Vagina (tissue), 2 donors: ENCODE data around the gene SERP2.

Experiments used
- CTCF ChIP-seq, 3 experiments: fragments of 450-650 bp in 2 of 3; fragments of 200-600 bp in 1 of 3; sonication (generic) in 1 of 3; IDR thresholded peaks; one replicate each; pipeline ENCODE4 v1.5.1; 2017 to 2019; ENCODE audit warnings: antibody characterized with exemption in 3 of 3, mild to moderate bottlenecking in 2 of 3, moderate library complexity in 2 of 3
- POLR2AphosphoS5 ChIP-seq, 2 donors: sonication (generic); formaldehyde crosslinking; IDR thresholded peaks; one replicate each; pipeline ENCODE4 v1.9.0; 2017; ENCODE audit warnings: antibody characterized with exemption in 2 of 2, mild to moderate bottlenecking in 2 of 2, low read depth in 1 of 2; ENCODE audit not compliant: insufficient read depth in 1 of 2

DNA sequence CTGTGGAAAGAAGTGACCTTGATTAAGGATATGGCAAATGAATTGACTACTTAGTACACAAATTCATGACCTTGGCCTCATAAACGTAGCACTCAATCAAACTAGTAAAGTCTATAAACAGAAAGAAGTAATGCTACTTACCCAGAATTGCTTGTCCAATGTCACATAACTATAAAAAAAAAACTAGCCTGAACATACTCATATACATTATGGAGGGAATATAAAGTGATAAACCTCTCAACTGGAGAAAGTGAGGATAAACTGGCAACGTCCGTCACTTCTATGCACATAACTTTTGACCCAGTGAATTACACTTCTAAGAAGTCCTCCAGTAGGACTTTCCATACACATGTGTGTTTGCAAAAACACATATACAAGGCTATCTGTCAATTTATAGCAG, 7.7 kb upstream of the SERP2 start:
- TF ChIP-seq CTCF (IDR thresholded peaks at IDR 0.05) (no peak), POLR2AphosphoS5 (IDR thresholded peaks at IDR 0.05; ENCODE audit: insufficient read depth in 1 of 2, low read depth in 1 of 2) (no peak)
